Esophagus muscularis mucosa (tissue), 4 donors: ENCODE measurements around the gene GATAD2B. TPM values are rescaled to one million over a fixed set of nuclear protein-coding genes. Genes with fewer than 3 reads are reported as not detected.
"Not testable (repeated sequence)": the region's sequence is repeated elsewhere in the genome, so short reads cannot be mapped to it uniquely, and the experiment has no call there.

Source experiments
- DNase-seq: peaks from one replicate; pipeline ENCODE4 v3.0.0-alpha.2; 2017; ENCODE audit errors: extremely low spot score
- H3K27ac ChIP-seq, 4 donors: fragments of 200-600 bp; sonication (generic); replicated peaks in 1 of 4; 1 replicate in 3 of 4; 2 replicates in 1 of 4; pipeline ENCODE4 v1.5.1; 2016 to 2019; ENCODE audit warnings: mild to moderate bottlenecking in 1 of 4
- H3K27me3 ChIP-seq, 4 donors: fragments of 200-600 bp; sonication (generic); one replicate each; pipeline versions ENCODE4 v1.5.1 to v1.6.0; 2016 to 2019
- H3K36me3 ChIP-seq, 4 donors: fragments of 200-600 bp; sonication (generic); one replicate each; pipeline ENCODE4 v1.5.1; 2016 to 2019
- H3K4me1 ChIP-seq, 4 donors: fragments of 200-600 bp; sonication (generic); one replicate each; pipeline ENCODE4 v1.5.1; 2016 to 2019
- H3K4me3 ChIP-seq, 4 donors: fragments of 200-600 bp; sonication (generic); 1 replicate in 2 of 4; 2 replicates in 2 of 4; pipeline ENCODE4 v1.5.1; 2016 to 2019; ENCODE audit warnings: mild to moderate bottlenecking in 4 of 4, moderate library complexity in 1 of 4
- H3K9me3 ChIP-seq, 4 donors: fragments of 200-600 bp; sonication (generic); 1 replicate in 3 of 4; 2 replicates in 1 of 4; pipeline ENCODE4 v1.5.1; 2016 to 2019
- EP300 ChIP-seq: sonication (generic); formaldehyde crosslinking; IDR thresholded peaks from one replicate; pipeline ENCODE4 v1.6.1; 2017; ENCODE audit warnings: antibody characterized with exemption
- POLR2A ChIP-seq: fragments of 450-650 bp; IDR thresholded peaks from one replicate; pipeline ENCODE4 v1.6.1; 2017; ENCODE audit warnings: antibody characterized with exemption, moderate library complexity, mild to moderate bottlenecking, low read depth
- POLR2AphosphoS5 ChIP-seq, 2 donors: sonication (generic); formaldehyde crosslinking; IDR thresholded peaks; one replicate each; pipeline ENCODE4 v1.6.1; 2017; ENCODE audit warnings: antibody characterized with exemption in 2 of 2
- WGBS: methylation state at CpG from one replicate; pipeline ENCODE4 v1.1.5; 2018; 5-methylcytosine and 5-hydroxymethylcytosine counted together
- intact Hi-C: fragments of 100-400 bp; cut with DNase I; formaldehyde crosslinking; loops from one replicate; pipeline ENCODE4 v1.15.1; 2023
- total RNA-seq, 4 donors: library from RNA; depleted of rRNA; stranded (reverse); fragments of >200 nt; gene quantifications; one replicate each; pipeline versions ENCODE4 v1.1.0 to v1.2.1, GENCODE V29; 2016
- TF ChIP-seq, protein P1 (sequence below), 3 experiments: fragments of 200-600 bp in 2 of 3; fragments of 450-650 bp in 1 of 3; sonication (generic) in 2 of 3; IDR thresholded peaks; one replicate each; pipeline ENCODE4 v1.5.1; 2017 to 2019; ENCODE audit warnings: antibody characterized with exemption in 3 of 3, mild to moderate bottlenecking in 2 of 3, moderate library complexity in 1 of 3

GATAD2B gene
- total RNA-seq, 4 donors from 2014 or later: 21.9 to 30.5 (median 26.4) TPM

DNA sequence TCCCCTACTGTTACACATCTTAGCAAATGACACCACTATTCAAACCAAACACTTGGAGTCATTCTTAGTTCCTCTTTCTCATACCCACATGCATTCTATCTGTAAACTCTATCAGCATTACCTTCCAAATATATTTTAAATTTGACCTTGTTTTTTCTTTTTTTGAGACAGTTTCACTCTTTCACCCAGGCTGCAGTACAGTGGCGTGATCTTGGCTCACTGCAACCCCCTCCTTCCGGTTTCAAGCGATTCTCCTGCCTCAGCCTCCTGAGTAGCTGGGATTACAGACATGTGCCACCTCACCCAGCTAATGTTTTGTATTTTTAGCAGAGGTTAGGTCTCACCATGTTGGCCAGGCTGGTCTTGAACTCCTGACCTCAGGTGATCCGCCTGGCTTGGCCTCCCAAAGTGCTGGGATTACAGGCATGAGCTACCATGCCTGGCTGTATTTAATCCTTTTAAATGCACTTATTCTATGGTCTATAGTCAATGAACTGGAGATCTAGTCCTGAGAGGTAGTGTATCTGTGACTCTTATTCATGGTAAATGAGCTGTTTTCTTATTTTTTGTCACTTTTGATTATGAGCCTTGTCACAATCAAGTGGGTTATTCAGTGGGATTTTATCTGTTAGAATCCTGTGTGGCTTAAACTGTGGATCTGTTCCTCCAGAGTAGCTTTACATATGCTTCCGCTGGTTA is 73.1 kb downstream of the GATAD2B start:
- WGBS: 66% methylated on average over 5 of the region's 5 CpGs
- TF ChIP-seq EP300: no peak

DNA sequence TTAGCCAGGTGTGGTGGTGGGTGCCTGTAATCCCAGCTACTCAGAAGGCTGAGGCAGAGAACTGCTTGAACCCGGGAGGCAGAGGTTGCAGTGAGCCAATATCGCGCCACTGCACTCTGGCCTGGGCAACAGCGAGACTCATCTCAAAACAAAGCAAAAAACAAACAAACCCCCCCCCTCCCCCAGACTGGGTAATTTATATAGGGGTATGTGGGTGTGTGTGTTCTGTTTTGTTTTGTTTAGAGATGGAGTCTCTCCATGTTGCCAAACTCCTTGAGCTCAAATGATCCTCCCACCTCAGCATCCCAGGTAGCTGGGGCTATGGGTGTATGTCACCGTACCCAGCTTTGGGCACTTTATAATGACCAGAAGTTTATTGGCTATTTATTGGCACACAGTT is 74.0 kb downstream of the GATAD2B start:
- intact Hi-C loops: no loop called here
- Histone ChIP-seq H3K4me3 (no peak overlapping the region), H3K27ac (no peak overlapping the region), H3K36me3 (peaks cover 0 to 18% (median 2%) of the 10 kb centered on the region in 4 donors), H3K27me3 (no peaks in the 10 kb centered on the region), H3K4me1 (peaks cover 0 to 3% (median 0%) of the 10 kb centered on the region in 4 donors), H3K9me3 (no peaks in the 10 kb centered on the region)
- no peak for DNase-seq
- TF ChIP-seq EP300: no peak
- TF ChIP-seq POLR2AphosphoS5 (IDR thresholded peaks at IDR 0.05): no peak
- TF ChIP-seq, protein P1, sequence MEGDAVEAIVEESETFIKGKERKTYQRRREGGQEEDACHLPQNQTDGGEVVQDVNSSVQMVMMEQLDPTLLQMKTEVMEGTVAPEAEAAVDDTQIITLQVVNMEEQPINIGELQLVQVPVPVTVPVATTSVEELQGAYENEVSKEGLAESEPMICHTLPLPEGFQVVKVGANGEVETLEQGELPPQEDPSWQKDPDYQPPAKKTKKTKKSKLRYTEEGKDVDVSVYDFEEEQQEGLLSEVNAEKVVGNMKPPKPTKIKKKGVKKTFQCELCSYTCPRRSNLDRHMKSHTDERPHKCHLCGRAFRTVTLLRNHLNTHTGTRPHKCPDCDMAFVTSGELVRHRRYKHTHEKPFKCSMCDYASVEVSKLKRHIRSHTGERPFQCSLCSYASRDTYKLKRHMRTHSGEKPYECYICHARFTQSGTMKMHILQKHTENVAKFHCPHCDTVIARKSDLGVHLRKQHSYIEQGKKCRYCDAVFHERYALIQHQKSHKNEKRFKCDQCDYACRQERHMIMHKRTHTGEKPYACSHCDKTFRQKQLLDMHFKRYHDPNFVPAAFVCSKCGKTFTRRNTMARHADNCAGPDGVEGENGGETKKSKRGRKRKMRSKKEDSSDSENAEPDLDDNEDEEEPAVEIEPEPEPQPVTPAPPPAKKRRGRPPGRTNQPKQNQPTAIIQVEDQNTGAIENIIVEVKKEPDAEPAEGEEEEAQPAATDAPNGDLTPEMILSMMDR (IDR thresholded peaks at IDR 0.05): no peak
- no peak for TF ChIP-seq POLR2A
- 98% methylated on average over 5 of the region's 5 CpGs for WGBS

More for the DNA sequence above, 73.1 kb downstream of the GATAD2B start:
- Histone ChIP-seq H3K9me3 (no peaks in the 10 kb centered on the region), H3K27me3 (no peaks in the 10 kb centered on the region), H3K4me3 (no peak overlapping the region), H3K4me1 (peaks cover 0 to 3% (median 0%) of the 10 kb centered on the region in 4 donors), H3K36me3 (peaks cover 0 to 18% (median 2%) of the 10 kb centered on the region in 4 donors), H3K27ac (no peak overlapping the region)
- intact Hi-C loops: no loop called here
- no peak for DNase-seq

DNA sequence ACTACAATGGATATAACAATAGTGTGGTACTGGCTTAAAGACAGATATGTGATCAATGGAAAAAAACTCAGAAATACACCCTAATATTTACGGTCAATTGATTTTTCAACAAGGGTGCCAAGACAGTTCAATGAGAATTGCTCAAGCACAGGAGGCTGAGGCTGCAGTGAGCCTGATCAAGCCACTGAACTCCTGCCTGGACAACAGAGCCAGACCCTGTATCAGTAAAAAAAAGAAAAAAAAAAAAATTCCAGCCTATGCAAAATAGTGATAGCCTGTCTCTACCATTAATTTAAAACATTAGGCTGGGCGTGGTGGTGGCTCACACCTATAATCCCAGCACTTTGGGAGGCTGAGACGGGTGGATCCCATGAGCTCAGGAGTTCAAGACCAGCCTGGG is 77.6 kb downstream of the GATAD2B start:
- Histone ChIP-seq H3K27me3 (no peaks in the 10 kb centered on the region), H3K36me3 (no peaks in the 10 kb centered on the region), H3K4me3 (no peak overlapping the region), H3K9me3 (no peaks in the 10 kb centered on the region), H3K27ac (no peak overlapping the region), H3K4me1 (peaks cover 0 to 3% (median 0%) of the 10 kb centered on the region in 4 donors)
- 74% methylated on average over 3 of the region's 3 CpGs for WGBS
- no peak for TF ChIP-seq POLR2A
- no peak for TF ChIP-seq EP300
- TF ChIP-seq, protein P1 (IDR thresholded peaks at IDR 0.05): no peak
- TF ChIP-seq POLR2AphosphoS5 (IDR thresholded peaks at IDR 0.05): no peak
- intact Hi-C loops: no loop called here
- no peak for DNase-seq

DNA sequence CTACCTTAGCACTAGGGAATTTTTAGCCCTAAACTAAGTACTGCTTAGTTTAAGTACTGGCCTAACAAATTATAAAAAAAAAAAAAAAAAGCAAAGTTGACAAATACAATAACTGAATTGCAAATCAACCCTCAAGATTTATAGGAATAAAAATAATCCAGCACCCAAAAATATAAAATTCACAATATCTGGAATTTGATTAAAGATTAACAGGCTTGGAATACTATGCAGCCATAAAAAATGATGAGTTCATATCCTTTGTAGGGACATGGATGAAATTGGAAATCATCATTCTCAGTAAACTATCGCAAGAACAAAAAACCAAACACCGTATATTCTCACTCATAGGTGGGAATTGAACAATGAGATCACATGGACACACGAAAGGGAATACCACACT is 78.4 kb downstream of the GATAD2B start:
- H3K27me3 ChIP-seq, H3K4me1 ChIP-seq, intact Hi-C loops, H3K27ac ChIP-seq, H3K36me3 ChIP-seq, DNase-seq, H3K4me3 ChIP-seq, H3K9me3 ChIP-seq: not testable (repeated sequence)
- WGBS: 100% methylated on average over 2 of the region's 3 CpGs

DNA sequence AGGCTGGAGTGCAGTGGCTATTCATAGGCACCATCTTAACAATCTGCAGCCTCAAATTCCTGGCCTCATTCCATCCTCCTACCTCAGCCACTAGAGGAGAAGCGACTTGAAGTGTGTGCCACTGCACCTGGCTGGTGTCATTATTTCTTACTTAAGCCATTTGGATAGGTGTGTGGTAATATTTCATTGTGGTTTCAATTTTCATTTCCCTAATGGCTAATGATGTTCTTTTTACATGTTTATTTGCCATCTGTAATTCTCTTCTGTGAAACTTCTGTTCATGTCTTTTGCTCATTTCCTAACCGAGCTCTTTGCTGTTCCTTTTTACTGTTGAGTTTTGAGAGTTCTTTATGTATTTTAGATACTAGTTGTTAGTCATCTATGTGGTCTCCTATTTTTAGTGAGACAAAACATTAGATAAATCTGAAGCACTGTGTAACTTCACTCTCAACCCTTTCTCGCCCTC is 80.7 kb downstream of the GATAD2B start:
- H3K9me3 ChIP-seq: no peaks in the 10 kb centered on the region
- no peaks in the 10 kb centered on the region for H3K4me1 ChIP-seq
- H3K27me3 ChIP-seq: no peaks in the 10 kb centered on the region
- no peak overlapping the region for H3K27ac ChIP-seq
- H3K4me3 ChIP-seq: no peak overlapping the region
- intact Hi-C loops: no loop called here
- H3K36me3 ChIP-seq: no peaks in the 10 kb centered on the region
- DNase-seq: no peak
- TF ChIP-seq POLR2A (no peak), POLR2AphosphoS5 (IDR thresholded peaks at IDR 0.05) (no peak), EP300 (no peak)
- TF ChIP-seq, protein P1 (IDR thresholded peaks at IDR 0.05): no peak
- 89% methylated on average over 3 of the region's 3 CpGs for WGBS

DNA sequence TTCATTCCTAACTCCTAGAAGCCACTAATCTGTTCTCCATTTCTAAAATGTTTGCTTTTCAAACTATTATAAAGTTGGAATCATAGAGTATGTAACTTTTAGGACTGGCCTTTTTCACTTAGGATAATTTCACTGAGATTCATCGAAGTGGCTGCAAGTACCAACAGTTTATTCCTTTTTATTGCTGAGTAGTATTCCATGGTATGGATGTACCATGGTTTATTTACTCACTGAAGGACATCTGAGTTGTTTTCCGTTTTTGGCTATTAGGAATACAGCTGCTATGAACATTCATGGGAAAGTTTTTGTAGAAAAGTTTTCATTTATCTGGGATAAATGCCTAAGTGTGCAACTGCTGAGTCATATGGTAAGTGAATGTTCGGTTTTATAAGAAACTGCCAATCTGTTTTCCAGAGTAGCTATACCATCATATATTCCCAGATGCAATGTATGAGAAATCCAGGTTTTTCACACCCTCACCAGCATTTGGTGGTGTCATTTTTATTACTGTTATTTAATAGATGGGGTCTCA is 81.2 kb downstream of the GATAD2B start:
- 87% methylated on average over 3 of the region's 3 CpGs for WGBS
- Histone ChIP-seq H3K27me3 (no peaks in the 10 kb centered on the region), H3K36me3 (no peaks in the 10 kb centered on the region), H3K4me1 (no peaks in the 10 kb centered on the region), H3K9me3 (no peaks in the 10 kb centered on the region), H3K27ac (no peak overlapping the region), H3K4me3 (no peak overlapping the region)
- DNase-seq: no peak
- TF ChIP-seq POLR2A: no peak
- TF ChIP-seq, protein P1 (IDR thresholded peaks at IDR 0.05): no peak
- TF ChIP-seq EP300: no peak
- no peak for TF ChIP-seq POLR2AphosphoS5 (IDR thresholded peaks at IDR 0.05)
- intact Hi-C loops: no loop called here

DNA sequence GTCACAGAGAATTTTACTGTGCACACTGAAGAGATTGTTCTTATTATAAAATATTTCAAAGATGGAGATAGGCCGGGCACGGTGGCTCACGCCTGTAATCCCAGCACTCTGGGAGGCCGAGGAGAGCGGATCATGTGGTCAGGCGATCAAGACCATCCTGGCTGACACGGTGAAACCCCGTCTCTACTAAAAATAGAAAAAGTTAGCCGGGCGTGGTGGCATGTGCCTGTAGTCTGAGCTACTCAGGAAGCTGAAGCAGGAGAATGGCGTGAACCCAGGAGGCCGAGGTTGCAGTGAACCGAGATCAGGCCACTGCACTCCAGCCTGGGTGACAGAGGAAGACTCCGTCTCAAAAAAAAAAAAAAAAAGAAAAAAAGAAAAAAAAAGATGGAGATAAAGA is 82.0 kb downstream of the GATAD2B start:
- intact Hi-C loops, H3K4me1 ChIP-seq, H3K4me3 ChIP-seq, H3K36me3 ChIP-seq, H3K27me3 ChIP-seq, H3K9me3 ChIP-seq, DNase-seq, H3K27ac ChIP-seq: not testable (repeated sequence)
- WGBS: 81% methylated on average over 14 of the region's 14 CpGs

DNA sequence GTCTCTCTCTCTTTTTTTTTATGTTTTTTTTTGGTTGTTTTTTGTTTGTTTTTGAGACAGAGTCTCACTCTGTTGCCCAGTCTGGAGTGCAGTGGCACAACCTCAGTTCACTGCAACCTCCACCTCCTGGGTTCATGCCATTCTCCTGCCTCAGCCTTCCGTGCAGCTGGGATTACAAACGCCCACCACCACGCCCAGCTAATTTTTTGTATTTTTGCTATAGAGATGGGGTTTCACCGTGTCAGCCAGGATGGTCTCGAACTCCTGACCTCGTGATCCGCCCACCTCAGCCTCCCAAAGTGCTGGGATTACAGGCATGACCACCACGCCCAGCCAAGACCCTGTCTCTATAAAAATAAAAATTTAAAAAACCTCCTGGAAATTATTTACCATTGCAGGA is 88.8 kb downstream of the GATAD2B start:
- intact Hi-C loops, H3K27me3 ChIP-seq, H3K4me3 ChIP-seq, H3K4me1 ChIP-seq, H3K9me3 ChIP-seq, H3K36me3 ChIP-seq, H3K27ac ChIP-seq, DNase-seq: not testable (repeated sequence)
- WGBS: 92% methylated on average over 8 of the region's 8 CpGs
